BE2C (cell line): ENCODE results near the gene FMNL3.

Experiments used
- DNase-seq: peaks from one replicate; pipeline ENCODE4 v3.0.0-alpha.2; 2020
- H3K27me3 ChIP-seq: fragments of 250-450 bp; sonication (Bioruptor Pico); 2 replicates; pipeline ENCODE4 v1.5.1; 2020; ENCODE audit warnings: mild to moderate bottlenecking
- H3K36me3 ChIP-seq: fragments of 250-450 bp; sonication (Bioruptor Pico); 2 replicates; pipeline ENCODE4 v1.5.1; 2020; ENCODE audit warnings: mild to moderate bottlenecking
- H3K4me1 ChIP-seq: fragments of 250-450 bp; sonication (Bioruptor Pico); 2 replicates; pipeline ENCODE4 v1.5.1; 2020
- H3K4me3 ChIP-seq: 2 replicates; pipeline ENCODE4 v1.5.1; 2011; ENCODE audit warnings: low read depth, low read length
- H3K9me3 ChIP-seq: fragments of 250-450 bp; sonication (Bioruptor Pico); 2 replicates; pipeline ENCODE4 v1.5.1; 2020
- TF ChIP-seq, protein P1 (sequence below): IDR thresholded peaks from 2 replicates; pipeline ENCODE4 v1.5.1; 2012; ENCODE audit warnings: mild to moderate bottlenecking, low read depth, low read length

FMNL3 gene

DNA sequence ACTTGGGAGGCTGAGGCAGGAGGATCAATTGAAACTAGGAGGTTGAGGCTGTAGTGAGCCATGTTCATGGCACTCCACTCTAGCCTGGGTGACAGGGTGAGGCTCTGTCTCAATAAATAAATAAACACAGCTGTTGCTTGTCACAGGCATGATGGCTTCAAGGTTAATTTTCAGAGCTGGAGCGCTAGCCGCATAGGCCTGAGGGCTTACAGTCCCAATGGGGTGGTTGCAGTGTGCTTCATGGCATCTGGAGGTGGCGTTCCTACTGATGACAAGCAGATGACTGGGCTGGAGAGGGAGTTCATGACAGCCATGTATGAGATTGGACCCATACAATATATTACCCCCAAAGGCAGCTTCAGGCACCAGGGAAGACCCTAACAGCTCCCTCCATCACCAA, 1.6 kb upstream of the FMNL3 start:
- H3K4me3 ChIP-seq, result no peak overlapping the region
- H3K36me3 ChIP-seq, result no peaks in the 10 kb centered on the region
- peak; percentile 20 for DNase-seq
- TF ChIP-seq, protein P1, sequence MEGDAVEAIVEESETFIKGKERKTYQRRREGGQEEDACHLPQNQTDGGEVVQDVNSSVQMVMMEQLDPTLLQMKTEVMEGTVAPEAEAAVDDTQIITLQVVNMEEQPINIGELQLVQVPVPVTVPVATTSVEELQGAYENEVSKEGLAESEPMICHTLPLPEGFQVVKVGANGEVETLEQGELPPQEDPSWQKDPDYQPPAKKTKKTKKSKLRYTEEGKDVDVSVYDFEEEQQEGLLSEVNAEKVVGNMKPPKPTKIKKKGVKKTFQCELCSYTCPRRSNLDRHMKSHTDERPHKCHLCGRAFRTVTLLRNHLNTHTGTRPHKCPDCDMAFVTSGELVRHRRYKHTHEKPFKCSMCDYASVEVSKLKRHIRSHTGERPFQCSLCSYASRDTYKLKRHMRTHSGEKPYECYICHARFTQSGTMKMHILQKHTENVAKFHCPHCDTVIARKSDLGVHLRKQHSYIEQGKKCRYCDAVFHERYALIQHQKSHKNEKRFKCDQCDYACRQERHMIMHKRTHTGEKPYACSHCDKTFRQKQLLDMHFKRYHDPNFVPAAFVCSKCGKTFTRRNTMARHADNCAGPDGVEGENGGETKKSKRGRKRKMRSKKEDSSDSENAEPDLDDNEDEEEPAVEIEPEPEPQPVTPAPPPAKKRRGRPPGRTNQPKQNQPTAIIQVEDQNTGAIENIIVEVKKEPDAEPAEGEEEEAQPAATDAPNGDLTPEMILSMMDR, result no peak
- no peaks in the 10 kb centered on the region for H3K9me3 ChIP-seq
- H3K27me3 ChIP-seq, result peaks cover 8% of the 10 kb centered on the region
- peaks cover 7% of the 10 kb centered on the region; the same call in 1 of the 2 replicates for H3K4me1 ChIP-seq

DNA sequence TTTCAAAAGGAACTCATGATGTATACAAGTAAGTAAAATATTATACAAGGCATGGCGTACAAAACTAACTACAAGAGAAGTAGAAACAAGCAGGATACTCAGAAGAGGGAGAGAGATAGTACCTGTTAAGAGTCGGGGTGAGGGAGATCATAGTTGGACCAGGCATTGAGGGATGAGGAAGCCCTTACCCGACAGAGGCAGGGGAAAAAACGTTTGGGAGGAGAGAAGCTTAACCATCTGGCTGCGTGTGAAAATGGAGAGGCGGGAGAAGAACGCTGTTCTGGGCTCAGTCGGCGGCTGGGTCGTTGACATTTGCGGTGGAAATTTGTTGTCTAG, 575 bp upstream of the FMNL3 start:
- no peaks in the 10 kb centered on the region for H3K9me3 ChIP-seq
- no peak for DNase-seq
- H3K36me3 ChIP-seq, result no peaks in the 10 kb centered on the region
- no peak overlapping the region for H3K4me3 ChIP-seq
- H3K27me3 ChIP-seq, result peaks cover 8% of the 10 kb centered on the region
- H3K4me1 ChIP-seq, result peaks cover 7% of the 10 kb centered on the region; the same call in 1 of the 2 replicates
- TF ChIP-seq, protein P1, result no peak

- TF ChIP-seq, protein P1, result no peak
- Histone ChIP-seq H3K4me1 (peaks cover 7% of the 10 kb centered on the region; the same call in 1 of the 2 replicates), H3K4me3 (peak overlapping the region; percentile 79), H3K36me3 (no peaks in the 10 kb centered on the region), H3K9me3 (no peaks in the 10 kb centered on the region), H3K27me3 (peaks cover 8% of the 10 kb centered on the region)
- peak; percentile 39 for DNase-seq
These were observed 666 bp downstream of the FMNL3 start for GRCh38 chr12:49706351-49707127.

DNA sequence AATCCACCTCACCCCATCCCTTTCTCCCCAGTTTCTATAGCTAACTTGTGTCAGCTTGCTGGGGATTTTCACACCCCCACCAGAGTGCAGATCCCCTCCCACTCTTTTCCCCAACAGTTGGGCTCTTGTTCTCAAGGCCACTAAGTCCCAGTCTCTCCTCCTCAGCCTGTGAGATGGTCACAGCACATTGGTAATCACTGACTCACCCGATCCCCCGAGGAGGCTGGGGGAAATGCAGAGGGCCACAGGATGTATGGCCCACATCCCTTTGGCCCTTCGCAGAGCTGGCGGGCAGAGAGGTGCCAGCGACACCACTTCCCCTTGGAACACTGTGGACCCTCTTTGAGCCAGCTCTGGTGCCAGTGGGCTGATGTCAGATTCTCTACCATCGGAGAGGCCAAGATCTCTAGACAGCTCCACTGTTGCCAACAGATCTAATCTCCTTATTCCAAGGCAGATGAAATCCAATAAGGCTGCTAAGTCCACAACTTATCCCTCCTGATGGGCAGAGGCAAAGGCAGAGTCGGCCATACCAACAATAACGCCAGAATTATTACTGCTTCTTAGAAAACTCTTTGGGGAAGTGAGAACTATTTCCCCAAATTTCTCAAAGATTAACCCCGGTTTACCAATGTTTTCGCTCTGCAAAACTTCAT, 1.6 kb downstream of the FMNL3 start:
- TF ChIP-seq, protein P1, result no peak
- peaks cover 7% of the 10 kb centered on the region; the same call in 1 of the 2 replicates for H3K4me1 ChIP-seq
- H3K9me3 ChIP-seq, result no peaks in the 10 kb centered on the region
- peak overlapping the region; percentile 79 for H3K4me3 ChIP-seq
- H3K36me3 ChIP-seq, result no peaks in the 10 kb centered on the region
- peak; percentile 22 for DNase-seq
- peaks cover 3% of the 10 kb centered on the region; the same call in 1 of the 2 replicates for H3K27me3 ChIP-seq

GRCh38 chr12:49703647-49704137, 3.5 kb downstream of the FMNL3 start:
- TF ChIP-seq, protein P1, result no peak
- DNase-seq, result no peak
- Histone ChIP-seq H3K9me3 (no peaks in the 10 kb centered on the region), H3K36me3 (no peaks in the 10 kb centered on the region), H3K4me3 (no peak overlapping the region), H3K27me3 (no peaks in the 10 kb centered on the region), H3K4me1 (peaks cover 13% of the 10 kb centered on the region)
